Measurements from ENCODE around the gene ACSL1.
A peak's percentile ranks its signal among the peaks of the same experiment; 100 is the strongest.

Gene ACSL1, protein sequence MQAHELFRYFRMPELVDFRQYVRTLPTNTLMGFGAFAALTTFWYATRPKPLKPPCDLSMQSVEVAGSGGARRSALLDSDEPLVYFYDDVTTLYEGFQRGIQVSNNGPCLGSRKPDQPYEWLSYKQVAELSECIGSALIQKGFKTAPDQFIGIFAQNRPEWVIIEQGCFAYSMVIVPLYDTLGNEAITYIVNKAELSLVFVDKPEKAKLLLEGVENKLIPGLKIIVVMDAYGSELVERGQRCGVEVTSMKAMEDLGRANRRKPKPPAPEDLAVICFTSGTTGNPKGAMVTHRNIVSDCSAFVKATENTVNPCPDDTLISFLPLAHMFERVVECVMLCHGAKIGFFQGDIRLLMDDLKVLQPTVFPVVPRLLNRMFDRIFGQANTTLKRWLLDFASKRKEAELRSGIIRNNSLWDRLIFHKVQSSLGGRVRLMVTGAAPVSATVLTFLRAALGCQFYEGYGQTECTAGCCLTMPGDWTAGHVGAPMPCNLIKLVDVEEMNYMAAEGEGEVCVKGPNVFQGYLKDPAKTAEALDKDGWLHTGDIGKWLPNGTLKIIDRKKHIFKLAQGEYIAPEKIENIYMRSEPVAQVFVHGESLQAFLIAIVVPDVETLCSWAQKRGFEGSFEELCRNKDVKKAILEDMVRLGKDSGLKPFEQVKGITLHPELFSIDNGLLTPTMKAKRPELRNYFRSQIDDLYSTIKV

DNA sequence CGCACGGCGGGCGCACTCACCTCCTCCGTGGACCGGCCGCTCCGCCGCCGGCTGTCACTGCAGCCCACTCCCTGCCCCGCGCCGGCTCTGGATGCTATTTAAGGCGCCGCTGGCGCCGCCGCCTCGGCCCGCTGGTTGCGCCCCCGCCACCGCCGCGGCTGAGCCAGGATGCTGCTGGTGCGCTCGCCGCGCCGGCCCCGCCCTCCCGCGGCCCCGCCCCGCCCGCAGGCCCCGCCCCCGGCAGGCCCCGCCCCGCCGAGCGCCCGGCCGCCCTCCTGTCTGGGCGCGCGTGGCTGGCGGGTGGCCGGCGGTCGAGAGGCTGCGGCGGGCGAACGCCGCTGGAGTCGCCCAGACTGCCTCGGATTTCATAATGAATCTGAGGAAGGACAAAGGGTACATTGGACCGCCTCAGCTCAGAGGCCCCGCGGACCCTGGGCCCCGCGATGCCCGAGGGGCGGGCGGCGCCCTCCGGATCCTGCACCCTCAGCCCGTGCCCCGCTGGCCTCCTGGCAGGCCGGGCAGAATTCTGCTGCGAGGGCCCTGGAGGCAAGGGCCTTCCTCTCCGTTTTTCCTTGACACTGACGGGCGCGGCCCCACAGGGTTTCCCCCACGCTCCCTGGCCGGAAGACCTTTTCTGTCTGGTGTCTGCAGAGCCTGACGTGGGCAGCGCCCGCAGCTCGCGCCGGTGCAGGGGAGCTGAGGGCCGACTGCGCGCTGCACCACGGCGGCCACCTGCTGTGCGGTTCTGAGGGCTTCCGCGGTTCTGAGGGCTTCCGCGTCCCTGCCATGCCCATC lies at the start of gene ACSL1:
TSS of gene ACSL1 (minus strand) at position 73 of the 795 bp plus-strand sequence. CDS start 22,454 bp downstream, outside the sequence.
- Histone ChIP-seq H3K9ac (ENCODE audit: low read length) (peak within 1 kb of the TSS; percentile 59), H3K27ac (ENCODE audit: low read depth, low read length) (peak within 1 kb of the TSS; percentile 83), H3K4me3 (ENCODE audit: low read depth in 1 of 2, low read length in 2 of 2) (peak within 1 kb of the TSS; percentile 67 to 73), H3K4me1 (ENCODE audit: insufficient read depth, low read length) (peaks cover 8% of the 10 kb centered on the region), H3K36me3 (ENCODE audit: insufficient read depth, low read length) (no peaks in the 10 kb centered on the region), H3K27me3 (ENCODE audit: control insufficient read depth in 1 of 2, insufficient read depth in 2 of 2, low read length in 2 of 2) (no peaks in the 10 kb centered on the region), H3K9me3 (ENCODE audit: low read length) (no peaks in the 10 kb centered on the region)

DNA sequence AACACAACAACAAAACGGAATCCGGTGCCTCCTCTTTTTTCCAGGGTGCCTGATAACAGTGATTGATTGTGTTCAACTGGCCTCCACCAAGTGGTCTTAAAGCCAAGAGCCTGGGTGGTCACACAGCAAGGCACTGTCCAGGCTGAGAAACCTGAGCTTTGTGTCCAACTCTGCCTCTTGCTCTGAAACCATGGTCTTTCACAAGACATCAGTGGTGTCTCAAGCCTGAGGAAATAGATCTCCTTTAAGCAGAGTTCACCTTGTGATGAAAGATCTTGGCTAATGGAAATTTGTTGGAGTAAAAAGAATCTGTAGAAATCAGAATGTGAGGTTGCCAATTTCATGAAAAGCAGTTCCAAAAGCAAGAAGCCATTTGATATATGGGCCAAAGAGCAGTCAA lies 47.3 kb upstream of the ACSL1 start:
- no peaks in the 10 kb centered on the region for H3K9me3 ChIP-seq (ENCODE audit: low read length)
- no peak overlapping the region for H3K4me3 ChIP-seq (ENCODE audit: low read depth in 1 of 2, low read length in 2 of 2)
- no peaks in the 10 kb centered on the region for H3K4me1 ChIP-seq (ENCODE audit: insufficient read depth, low read length)
- H3K9ac ChIP-seq (ENCODE audit: low read length), result no peak overlapping the region
- H3K27me3 ChIP-seq (ENCODE audit: control insufficient read depth in 1 of 2, insufficient read depth in 2 of 2, low read length in 2 of 2), result no peaks in the 10 kb centered on the region
- H3K36me3 ChIP-seq (ENCODE audit: insufficient read depth, low read length), result no peaks in the 10 kb centered on the region
- H3K27ac ChIP-seq (ENCODE audit: low read depth, low read length), result no peak overlapping the region

DNA sequence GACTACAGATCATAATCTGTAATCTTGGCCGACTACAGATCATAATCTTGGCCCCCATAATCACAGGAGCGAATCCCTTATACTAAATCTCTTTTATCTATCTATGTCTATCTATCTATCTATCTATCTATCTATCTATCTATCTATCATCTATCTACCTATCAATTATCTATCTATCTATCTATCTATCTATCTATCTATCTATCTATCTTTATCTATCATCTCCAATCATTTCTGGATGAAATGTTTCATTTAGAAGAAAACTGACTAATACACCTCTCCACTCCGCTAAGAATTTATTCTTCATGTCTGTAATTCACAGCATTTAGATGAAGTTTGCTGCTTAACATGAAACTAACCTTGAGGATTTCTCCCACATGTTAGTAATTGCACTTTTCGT lies 45.0 kb upstream of the ACSL1 start:
- no peaks in the 10 kb centered on the region for H3K4me1 ChIP-seq (ENCODE audit: insufficient read depth, low read length)
- H3K4me3 ChIP-seq (ENCODE audit: low read depth in 1 of 2, low read length in 2 of 2), result no peak overlapping the region
- no peak overlapping the region for H3K27ac ChIP-seq (ENCODE audit: low read depth, low read length)
- no peaks in the 10 kb centered on the region for H3K36me3 ChIP-seq (ENCODE audit: insufficient read depth, low read length)
- no peak overlapping the region for H3K9ac ChIP-seq (ENCODE audit: low read length)
- no peaks in the 10 kb centered on the region for H3K9me3 ChIP-seq (ENCODE audit: low read length)
- no peaks in the 10 kb centered on the region for H3K27me3 ChIP-seq (ENCODE audit: control insufficient read depth in 1 of 2, insufficient read depth in 2 of 2, low read length in 2 of 2)

DNA sequence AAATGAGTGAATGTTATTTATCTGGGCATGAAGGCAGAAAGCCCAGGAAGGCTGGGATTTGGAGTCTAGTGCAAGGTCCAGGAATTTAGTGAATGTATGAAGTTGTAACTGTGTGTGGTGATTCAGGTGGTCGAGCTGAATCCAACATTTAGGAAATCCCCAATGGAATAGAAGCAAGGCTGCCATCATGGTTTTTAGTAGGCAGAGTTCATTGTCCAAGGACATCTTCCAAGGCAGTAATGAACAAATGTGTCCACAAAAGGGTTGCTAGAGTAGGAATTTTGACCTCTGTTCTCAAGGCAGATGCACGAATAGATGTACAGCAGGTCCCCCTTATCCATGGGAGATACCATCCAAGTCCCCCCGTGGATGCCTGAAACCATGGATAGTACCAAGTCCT lies 42.9 kb upstream of the ACSL1 start:
- no peaks in the 10 kb centered on the region for H3K27me3 ChIP-seq (ENCODE audit: control insufficient read depth in 1 of 2, insufficient read depth in 2 of 2, low read length in 2 of 2)
- no peaks in the 10 kb centered on the region for H3K36me3 ChIP-seq (ENCODE audit: insufficient read depth, low read length)
- no peak overlapping the region for H3K4me3 ChIP-seq (ENCODE audit: low read depth in 1 of 2, low read length in 2 of 2)
- H3K9me3 ChIP-seq (ENCODE audit: low read length), result no peaks in the 10 kb centered on the region
- H3K27ac ChIP-seq (ENCODE audit: low read depth, low read length), result no peak overlapping the region
- no peak overlapping the region for H3K9ac ChIP-seq (ENCODE audit: low read length)
- H3K4me1 ChIP-seq (ENCODE audit: insufficient read depth, low read length), result no peaks in the 10 kb centered on the region

DNA sequence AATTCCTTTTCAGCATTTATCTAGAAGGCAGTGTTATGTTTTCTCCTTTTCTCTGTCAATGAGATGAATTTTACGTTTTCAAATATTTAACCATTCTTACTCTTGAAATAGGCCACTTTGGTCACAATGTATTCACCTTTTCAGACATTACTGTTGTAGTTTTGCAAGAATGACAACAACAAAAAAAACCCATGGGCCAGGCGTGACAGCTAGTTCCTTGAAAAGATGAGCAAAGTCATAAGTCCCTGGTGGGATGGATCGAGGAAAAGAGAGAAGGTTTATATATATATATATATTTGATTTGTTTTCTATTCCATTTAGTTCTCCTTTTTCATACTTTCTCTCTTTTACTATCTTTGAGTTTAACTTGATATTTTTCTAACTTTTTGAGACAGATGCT lies 38.1 kb upstream of the ACSL1 start:
- Histone ChIP-seq H3K9ac (ENCODE audit: low read length) (no peak overlapping the region), H3K4me3 (ENCODE audit: low read depth in 1 of 2, low read length in 2 of 2) (no peak overlapping the region), H3K9me3 (ENCODE audit: low read length) (no peaks in the 10 kb centered on the region), H3K4me1 (ENCODE audit: insufficient read depth, low read length) (no peaks in the 10 kb centered on the region), H3K27me3 (ENCODE audit: control insufficient read depth in 1 of 2, insufficient read depth in 2 of 2, low read length in 2 of 2) (no peaks in the 10 kb centered on the region), H3K27ac (ENCODE audit: low read depth, low read length) (no peak overlapping the region), H3K36me3 (ENCODE audit: insufficient read depth, low read length) (no peaks in the 10 kb centered on the region)

DNA sequence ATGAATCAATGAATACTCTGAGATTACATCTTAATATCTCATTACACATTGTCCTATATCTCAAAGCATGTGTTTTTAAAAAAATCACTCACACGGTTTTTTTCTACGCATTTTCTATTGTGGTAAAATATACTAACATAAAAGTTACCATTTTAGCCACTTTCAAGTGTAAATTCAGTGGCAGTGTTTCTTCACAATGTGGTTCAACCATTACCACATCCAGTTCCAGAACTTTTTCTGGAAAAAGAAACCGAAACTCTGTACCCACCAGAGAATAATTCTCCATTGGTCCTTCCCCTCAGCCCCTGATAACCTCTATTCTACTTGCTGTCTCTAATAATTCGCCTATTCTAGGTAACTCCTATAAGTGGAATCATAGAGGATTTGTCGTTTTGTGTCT lies 35.3 kb upstream of the ACSL1 start:
- no peak overlapping the region for H3K9ac ChIP-seq (ENCODE audit: low read length)
- H3K9me3 ChIP-seq (ENCODE audit: low read length), result no peaks in the 10 kb centered on the region
- H3K36me3 ChIP-seq (ENCODE audit: insufficient read depth, low read length), result no peaks in the 10 kb centered on the region
- no peaks in the 10 kb centered on the region for H3K27me3 ChIP-seq (ENCODE audit: control insufficient read depth in 1 of 2, insufficient read depth in 2 of 2, low read length in 2 of 2)
- no peak overlapping the region for H3K27ac ChIP-seq (ENCODE audit: low read depth, low read length)
- no peak overlapping the region for H3K4me3 ChIP-seq (ENCODE audit: low read depth in 1 of 2, low read length in 2 of 2)
- H3K4me1 ChIP-seq (ENCODE audit: insufficient read depth, low read length), result no peaks in the 10 kb centered on the region

DNA sequence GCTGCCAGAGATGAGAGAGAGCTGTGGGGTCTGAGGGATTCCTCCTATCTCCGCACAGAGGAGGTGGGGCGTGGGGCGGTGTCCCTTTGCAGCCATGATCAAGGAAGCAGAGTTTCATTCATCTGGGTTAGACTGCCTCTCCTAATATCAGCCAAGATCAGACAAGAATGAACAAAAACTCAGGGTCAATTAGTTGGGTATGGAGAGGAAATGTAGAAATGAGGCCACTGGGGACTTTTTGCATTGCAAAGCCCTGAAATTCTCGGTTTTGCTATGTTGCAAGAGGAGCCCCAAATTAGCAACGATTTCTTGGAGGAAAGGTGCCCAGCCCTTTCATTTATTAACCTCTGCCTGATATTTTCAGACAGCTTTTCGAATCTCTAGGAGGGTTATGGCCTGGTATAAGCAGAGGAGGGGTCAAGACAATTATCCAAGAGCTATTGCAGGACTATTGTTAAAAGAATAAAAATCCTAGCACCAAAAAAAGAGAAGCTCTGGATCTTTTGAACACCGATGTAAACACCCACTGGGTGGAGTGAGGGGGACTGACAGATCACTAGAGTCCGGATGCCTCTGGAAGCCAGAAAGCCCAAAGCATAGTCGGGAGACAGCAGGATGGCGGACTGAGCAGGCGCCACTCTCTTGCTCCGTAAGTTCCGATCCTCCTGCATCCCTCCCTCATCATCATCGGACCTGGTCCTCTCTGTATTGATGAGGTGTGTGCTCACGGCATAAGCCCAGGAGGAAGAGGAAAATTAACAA lies 34.4 kb upstream of the ACSL1 start:
- no peak overlapping the region for H3K9ac ChIP-seq (ENCODE audit: low read length)
- H3K27me3 ChIP-seq (ENCODE audit: control insufficient read depth in 1 of 2, insufficient read depth in 2 of 2, low read length in 2 of 2), result no peaks in the 10 kb centered on the region
- H3K4me1 ChIP-seq (ENCODE audit: insufficient read depth, low read length), result no peaks in the 10 kb centered on the region
- no peaks in the 10 kb centered on the region for H3K36me3 ChIP-seq (ENCODE audit: insufficient read depth, low read length)
- H3K9me3 ChIP-seq (ENCODE audit: low read length), result no peaks in the 10 kb centered on the region
- no peak overlapping the region for H3K27ac ChIP-seq (ENCODE audit: low read depth, low read length)
- no peak overlapping the region for H3K4me3 ChIP-seq (ENCODE audit: low read depth in 1 of 2, low read length in 2 of 2)

DNA sequence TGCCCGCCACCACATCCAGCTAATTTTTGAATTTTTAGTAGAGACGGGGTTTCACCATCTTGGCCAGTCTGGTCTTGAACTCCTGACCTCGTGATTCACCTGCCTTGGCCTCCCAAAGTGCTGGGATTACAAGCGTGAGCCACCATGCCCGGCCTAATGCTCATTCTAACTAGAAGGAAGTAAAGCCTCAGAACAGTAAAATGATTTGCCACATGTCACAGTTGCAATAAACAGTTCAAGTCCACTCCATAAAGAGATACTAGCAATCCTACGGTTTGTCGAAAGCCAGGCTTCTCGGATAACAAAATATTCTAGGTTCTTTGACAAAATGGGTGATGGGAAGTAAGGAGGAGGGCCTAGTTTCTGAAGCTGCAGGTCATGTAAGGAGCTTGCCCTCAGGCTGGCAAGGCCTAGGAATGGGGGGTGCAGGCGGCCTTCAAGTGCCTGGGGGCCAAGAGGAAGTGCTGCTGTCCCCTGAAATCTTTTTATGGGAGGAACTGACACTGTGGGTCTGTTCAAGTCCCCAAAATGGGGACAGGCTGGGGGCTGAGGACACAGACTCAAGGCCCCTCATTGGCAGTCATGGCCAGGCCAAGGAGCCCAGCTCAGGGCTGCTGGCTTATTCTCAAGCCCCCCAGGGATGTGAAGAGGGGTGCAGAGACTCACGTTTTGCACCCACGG lies 31.8 kb upstream of the ACSL1 start:
- Histone ChIP-seq H3K36me3 (ENCODE audit: insufficient read depth, low read length) (no peaks in the 10 kb centered on the region), H3K27ac (ENCODE audit: low read depth, low read length) (no peak overlapping the region), H3K9ac (ENCODE audit: low read length) (no peak overlapping the region), H3K27me3 (ENCODE audit: control insufficient read depth in 1 of 2, insufficient read depth in 2 of 2, low read length in 2 of 2) (no peaks in the 10 kb centered on the region), H3K4me3 (ENCODE audit: low read depth in 1 of 2, low read length in 2 of 2) (no peak overlapping the region), H3K9me3 (ENCODE audit: low read length) (no peaks in the 10 kb centered on the region), H3K4me1 (ENCODE audit: insufficient read depth, low read length) (no peaks in the 10 kb centered on the region)

DNA sequence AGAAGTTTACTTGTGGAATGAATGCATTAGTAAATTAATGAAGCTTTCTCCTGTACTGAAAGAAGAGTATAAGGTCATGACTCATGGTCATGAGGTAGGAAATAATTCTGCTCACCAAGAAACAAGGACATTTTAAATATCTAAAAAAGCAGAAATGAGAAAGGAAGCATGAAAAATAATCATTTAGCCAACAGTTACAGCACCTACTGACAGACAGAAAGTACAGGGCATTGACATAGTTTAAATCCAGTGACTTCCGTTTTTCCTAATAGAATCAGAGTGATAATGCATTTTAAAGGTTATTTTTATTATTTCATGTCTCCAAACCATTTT lies 30.5 kb upstream of the ACSL1 start:
- H3K9ac ChIP-seq (ENCODE audit: low read length), result no peak overlapping the region
- H3K4me1 ChIP-seq (ENCODE audit: insufficient read depth, low read length), result no peaks in the 10 kb centered on the region
- H3K27ac ChIP-seq (ENCODE audit: low read depth, low read length), result no peak overlapping the region

DNA sequence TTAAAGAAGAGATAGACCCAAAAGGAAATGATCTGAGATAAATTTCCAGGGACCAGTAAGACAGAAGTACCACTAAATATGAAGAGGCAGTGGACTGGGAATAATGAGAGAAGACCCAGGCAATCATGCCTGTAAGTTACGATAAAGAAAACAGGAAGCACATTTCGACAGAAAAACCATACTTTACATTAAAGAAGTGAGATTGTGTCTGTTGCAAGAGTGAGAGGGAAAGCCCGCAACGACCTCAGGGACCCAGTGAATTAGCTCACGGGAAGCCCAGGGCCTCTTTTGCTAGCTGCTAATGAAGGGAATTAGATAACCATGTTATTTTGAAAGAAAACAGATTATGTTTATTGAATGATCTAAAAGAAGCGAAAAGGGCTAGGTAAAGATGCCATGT lies 28.9 kb upstream of the ACSL1 start:
- Histone ChIP-seq H3K27ac (ENCODE audit: low read depth, low read length) (no peak overlapping the region), H3K4me3 (ENCODE audit: low read depth in 1 of 2, low read length in 2 of 2) (no peak overlapping the region), H3K9ac (ENCODE audit: low read length) (no peak overlapping the region), H3K36me3 (ENCODE audit: insufficient read depth, low read length) (no peaks in the 10 kb centered on the region), H3K9me3 (ENCODE audit: low read length) (no peaks in the 10 kb centered on the region), H3K4me1 (ENCODE audit: insufficient read depth, low read length) (no peaks in the 10 kb centered on the region), H3K27me3 (ENCODE audit: control insufficient read depth in 1 of 2, insufficient read depth in 2 of 2, low read length in 2 of 2) (no peaks in the 10 kb centered on the region)

More for the DNA sequence above, 30.5 kb upstream of the ACSL1 start:
- Histone ChIP-seq H3K9me3 (ENCODE audit: low read length) (no peaks in the 10 kb centered on the region), H3K36me3 (ENCODE audit: insufficient read depth, low read length) (no peaks in the 10 kb centered on the region), H3K27me3 (ENCODE audit: control insufficient read depth in 1 of 2, insufficient read depth in 2 of 2, low read length in 2 of 2) (no peaks in the 10 kb centered on the region), H3K4me3 (ENCODE audit: low read depth in 1 of 2, low read length in 2 of 2) (no peak overlapping the region)
